Keratinocyte (primary cell): ENCODE results near the gene MARK1. TPM values are rescaled to one million over a fixed set of nuclear protein-coding genes. Genes with fewer than 3 reads are reported as not detected.

Experiments
- DNase-seq: peaks from one replicate; pipeline ENCODE4 v3.0.0-alpha.2; 2011; ENCODE audit warnings: low read depth, missing footprints, low spot score
- FAIRE-seq: peaks from 2 replicates; lab custom pipeline; 2011; peaks lifted over from hg19 to GRCh38; lab: Jason Lieb, UNC
- H2AFZ ChIP-seq: 2 replicates; pipeline ENCODE4 v1.6.0; 2012; ENCODE audit warnings: low read length, control low read depth, inconsistent platforms; ENCODE audit not compliant: control insufficient read depth
- H3K27ac ChIP-seq: 2 replicates; pipeline ENCODE4 v1.5.1; 2011; ENCODE audit warnings: low read length; ENCODE audit not compliant: control insufficient read depth, insufficient read depth
- H3K27me3 ChIP-seq: 3 replicates; pipeline ENCODE4 v1.6.0; 2011; ENCODE audit warnings: low read length; ENCODE audit not compliant: control insufficient read depth, insufficient read depth; ENCODE audit errors: extremely low read depth
- H3K36me3 ChIP-seq, 2 experiments: 2 replicates in 1 of 2; 3 replicates in 1 of 2; pipeline ENCODE4 v1.5.1; 2011; ENCODE audit warnings: low read length in 2 of 2, mild to moderate bottlenecking in 1 of 2; ENCODE audit not compliant: control insufficient read depth in 2 of 2, insufficient read depth in 2 of 2; ENCODE audit errors: extremely low read depth in 1 of 2
- H3K4me1 ChIP-seq: 3 replicates; pipeline ENCODE4 v1.5.1; 2011; ENCODE audit warnings: low read length; ENCODE audit not compliant: control insufficient read depth, insufficient read depth; ENCODE audit errors: extremely low read depth
- H3K4me2 ChIP-seq: 3 replicates; pipeline ENCODE4 v1.6.0; 2011; ENCODE audit warnings: low read depth, low read length; ENCODE audit not compliant: control insufficient read depth, insufficient read depth; ENCODE audit errors: extremely low read depth
- H3K4me3 ChIP-seq, 3 experiments: fragments of 200-600 bp in 1 of 3; sonication (generic) in 1 of 3; 2 replicates in 2 of 3; 3 replicates in 1 of 3; pipeline ENCODE4 v1.5.1; 2011 to 2016; ENCODE audit warnings: low read length in 3 of 3, mild to moderate bottlenecking in 3 of 3, control low read depth in 2 of 3, inconsistent platforms in 1 of 3, low read depth in 1 of 3, mixed read lengths in 1 of 3, mixed run types in 1 of 3, moderate library complexity in 1 of 3; ENCODE audit not compliant: control insufficient read depth in 2 of 3, insufficient read depth in 2 of 3; ENCODE audit errors: extremely low read depth in 1 of 3
- H3K79me2 ChIP-seq: 2 replicates; pipeline ENCODE4 v1.6.0; 2012; ENCODE audit warnings: low read length; ENCODE audit not compliant: control insufficient read depth, insufficient read depth
- H3K9ac ChIP-seq: 3 replicates; pipeline ENCODE4 v1.6.0; 2011; ENCODE audit warnings: low read length; ENCODE audit not compliant: control insufficient read depth, insufficient read depth; ENCODE audit errors: extremely low read depth
- H3K9me1 ChIP-seq: 3 replicates; pipeline ENCODE4 v1.6.0; 2011; ENCODE audit warnings: low read length; ENCODE audit not compliant: control insufficient read depth, insufficient read depth; ENCODE audit errors: extremely low read depth
- H3K9me3 ChIP-seq: 2 replicates; pipeline ENCODE4 v1.5.1; 2012; ENCODE audit warnings: low read depth, low read length; ENCODE audit not compliant: control insufficient read depth
- H4K20me1 ChIP-seq: 3 replicates; pipeline ENCODE4 v1.6.0; 2011; ENCODE audit warnings: low read length; ENCODE audit not compliant: control insufficient read depth, insufficient read depth; ENCODE audit errors: extremely low read depth
- EZH2 ChIP-seq: IDR thresholded peaks from one replicate; pipeline ENCODE4 v1.6.1; 2012; ENCODE audit warnings: inconsistent platforms, mild to moderate bottlenecking, low read length, moderate library complexity
- dilution Hi-C: fragments of 300-500 bp; cut with MboI; formaldehyde crosslinking; loops from one replicate; pipeline ENCODE4 v1.7.0; 2020; ENCODE audit warnings: low sequenced_read_pairs; ENCODE audit not compliant: extremely low pct_ligation_motif_present
- polyA plus RNA-seq, 5 experiments: library from polyadenylated mRNA; depleted of rRNA in 3 of 5; stranded (reverse) in 3 of 5; stranded (forward) in 1 of 5; unstranded in 1 of 5; fragments of >200 nt; gene quantifications; 1 replicate in 1 of 5; 2 replicates in 3 of 5; 3 replicates in 1 of 5; pipeline versions ENCODE4 v1.2.1 to v1.2.3, GENCODE V29; 2011 to 2012; ENCODE audit warnings: missing spikeins in 2 of 5, low read depth in 1 of 5, low replicate concordance in 1 of 5
- TF ChIP-seq, protein P1 (sequence below), 3 experiments: IDR thresholded peaks in 1 of 3; conservative IDR thresholded peaks in 1 of 3; optimal IDR thresholded peaks in 1 of 3; 2 replicates in 2 of 3; 3 replicates in 1 of 3; pipeline versions ENCODE3 to v1.5.1; 2011; ENCODE audit warnings: low read length in 3 of 3, mild to moderate bottlenecking in 3 of 3, moderate library complexity in 2 of 3, control low read depth in 1 of 3, inconsistent platforms in 1 of 3; ENCODE audit not compliant: insufficient read depth in 2 of 3; ENCODE audit errors: extremely low read depth in 1 of 3

MARK1 gene
- polyA plus RNA-seq, 1 donor (not counting 4 experiments of a cell fraction or from before 2014, with no cell fraction given): 8.4 TPM

- DNase-seq (no peak), FAIRE-seq (no peak)
- H4K20me1 ChIP-seq: no peaks in the 10 kb centered on the region
- H3K9me3 ChIP-seq: no peaks in the 10 kb centered on the region
- H3K4me1 ChIP-seq: no peaks in the 10 kb centered on the region
- no peak overlapping the region for H3K27ac ChIP-seq
- no peak overlapping the region for H3K4me2 ChIP-seq
- H3K79me2 ChIP-seq: no peaks in the 10 kb centered on the region
- no peak overlapping the region for H2AFZ ChIP-seq
- TF ChIP-seq, protein P1, sequence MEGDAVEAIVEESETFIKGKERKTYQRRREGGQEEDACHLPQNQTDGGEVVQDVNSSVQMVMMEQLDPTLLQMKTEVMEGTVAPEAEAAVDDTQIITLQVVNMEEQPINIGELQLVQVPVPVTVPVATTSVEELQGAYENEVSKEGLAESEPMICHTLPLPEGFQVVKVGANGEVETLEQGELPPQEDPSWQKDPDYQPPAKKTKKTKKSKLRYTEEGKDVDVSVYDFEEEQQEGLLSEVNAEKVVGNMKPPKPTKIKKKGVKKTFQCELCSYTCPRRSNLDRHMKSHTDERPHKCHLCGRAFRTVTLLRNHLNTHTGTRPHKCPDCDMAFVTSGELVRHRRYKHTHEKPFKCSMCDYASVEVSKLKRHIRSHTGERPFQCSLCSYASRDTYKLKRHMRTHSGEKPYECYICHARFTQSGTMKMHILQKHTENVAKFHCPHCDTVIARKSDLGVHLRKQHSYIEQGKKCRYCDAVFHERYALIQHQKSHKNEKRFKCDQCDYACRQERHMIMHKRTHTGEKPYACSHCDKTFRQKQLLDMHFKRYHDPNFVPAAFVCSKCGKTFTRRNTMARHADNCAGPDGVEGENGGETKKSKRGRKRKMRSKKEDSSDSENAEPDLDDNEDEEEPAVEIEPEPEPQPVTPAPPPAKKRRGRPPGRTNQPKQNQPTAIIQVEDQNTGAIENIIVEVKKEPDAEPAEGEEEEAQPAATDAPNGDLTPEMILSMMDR (optimal IDR thresholded peaks at IDR 0.05 in 1 of 3, IDR thresholded peaks at IDR 0.05 in 1 of 3, conservative IDR thresholded peaks at IDR 0.05 in 1 of 3; ENCODE audit: extremely low read depth in 1 of 3, insufficient read depth in 2 of 3, low read length in 3 of 3): no peak
- peaks cover 5% of the 10 kb centered on the region for H3K27me3 ChIP-seq
- H3K9me1 ChIP-seq: no peaks in the 10 kb centered on the region
- H3K4me3 ChIP-seq: no peak overlapping the region
- H3K9ac ChIP-seq: no peak overlapping the region
- no peaks in the 10 kb centered on the region for H3K36me3 ChIP-seq
- dilution Hi-C loops: no loop called here
Observed at GRCh38 chr1:220705782-220706181, 177.8 kb downstream of the MARK1 start.

DNA sequence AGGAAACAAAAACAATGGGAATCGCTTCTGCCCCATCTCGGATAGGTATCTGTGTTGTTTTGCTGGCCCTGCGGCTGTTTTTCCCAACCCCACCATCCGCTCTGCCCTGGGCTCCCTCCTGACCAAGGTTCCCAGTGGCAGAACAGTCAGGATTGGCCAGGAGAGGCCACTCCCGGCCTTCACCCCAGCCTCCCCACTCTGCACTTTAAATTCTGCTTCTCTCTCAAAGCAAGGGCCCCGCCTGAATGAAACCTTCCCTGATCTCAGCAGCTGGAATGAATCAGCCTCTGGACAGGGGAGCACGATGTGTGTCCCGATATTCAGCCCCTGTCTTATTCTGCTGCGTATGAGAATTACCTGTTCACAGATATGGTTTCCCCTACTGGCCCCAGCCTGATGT, 178.5 kb downstream of the MARK1 start:
- Histone ChIP-seq H3K9ac (no peak overlapping the region), H4K20me1 (no peaks in the 10 kb centered on the region), H3K27me3 (peaks cover 5% of the 10 kb centered on the region), H3K79me2 (no peaks in the 10 kb centered on the region), H3K4me3 (no peak overlapping the region), H3K9me3 (no peaks in the 10 kb centered on the region), H3K4me2 (no peak overlapping the region), H2AFZ (no peak overlapping the region), H3K4me1 (no peaks in the 10 kb centered on the region), H3K36me3 (no peaks in the 10 kb centered on the region), H3K9me1 (no peaks in the 10 kb centered on the region), H3K27ac (no peak overlapping the region)
- no peak for FAIRE-seq
- dilution Hi-C loops: no loop called here
- TF ChIP-seq EZH2: no peak
- TF ChIP-seq, protein P1 (optimal IDR thresholded peaks at IDR 0.05 in 1 of 3, IDR thresholded peaks at IDR 0.05 in 1 of 3, conservative IDR thresholded peaks at IDR 0.05 in 1 of 3; ENCODE audit: extremely low read depth in 1 of 3, insufficient read depth in 2 of 3, low read length in 3 of 3): no peak
- no peak for DNase-seq
